Chondrocyte (in vitro differentiated cells): ENCODE results near the gene NXNL2. TPM values are rescaled to one million over a fixed set of nuclear protein-coding genes. Genes with fewer than 3 reads are reported as not detected.

Source experiments
- total RNA-seq: library from RNA; stranded (reverse); gene quantifications from 3 replicates; pipeline ENCODE4 v1.2.1, GENCODE V29; 2021

The NXNL2 gene
- total RNA-seq, 1 donor from 2014 or later: 0.50 TPM

Other genes with a start within 250 kb of the NXNL2 start
- 94.9 to 110 TPM (median 103 TPM) in 3 replicates for gene SPIN1, start 146.7 kb upstream of the NXNL2 start, total RNA-seq